Raji (cell line): ENCODE measurements around the gene DPP7.

Source experiments
- POLR2A ChIP-seq: IDR thresholded peaks from 2 replicates; pipeline ENCODE4 v1.6.1; 2011; ENCODE audit warnings: low read depth, low read length, control low read depth; ENCODE audit not compliant: insufficient read depth

DPP7 gene

DNA sequence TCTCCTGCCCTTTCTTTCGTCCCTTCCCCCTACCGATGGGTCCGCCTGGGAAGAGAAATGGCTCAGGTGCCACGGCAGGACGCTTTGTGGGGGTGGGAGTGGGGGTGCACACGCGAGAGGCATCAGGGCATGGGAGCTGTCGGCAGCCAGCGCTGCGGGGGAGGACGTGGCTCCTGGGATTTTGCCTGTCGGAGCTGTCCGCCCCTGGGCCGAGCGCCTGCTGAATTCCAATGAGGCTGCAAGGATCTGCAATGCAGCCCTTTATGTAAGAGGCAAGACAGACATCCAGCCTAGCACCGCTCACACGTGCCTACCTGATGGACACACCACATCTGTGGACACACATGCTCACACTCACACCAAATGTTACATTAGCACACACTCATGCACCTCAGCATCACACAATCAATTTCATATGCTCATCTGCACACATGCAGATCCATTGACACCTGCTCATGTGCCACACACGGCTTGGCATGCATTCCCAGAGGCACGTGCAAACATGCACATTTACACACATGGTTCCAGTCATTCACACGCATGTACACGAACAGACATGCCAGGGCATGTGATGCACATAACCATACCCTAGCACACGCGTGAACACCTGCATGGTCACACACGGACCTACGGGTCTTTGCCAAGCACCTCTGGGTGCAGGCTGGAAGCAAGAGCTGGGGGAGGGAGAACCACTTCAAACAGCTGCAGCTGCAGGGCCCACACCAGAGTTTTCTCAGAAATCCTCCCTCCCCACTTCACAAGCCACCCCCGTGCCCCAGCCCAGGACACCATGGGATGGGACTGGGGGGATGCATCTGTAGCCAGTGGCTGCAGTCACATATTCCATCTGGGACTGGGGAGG, 25.8 kb upstream of the DPP7 start:
- no peak for TF ChIP-seq POLR2A

DNA sequence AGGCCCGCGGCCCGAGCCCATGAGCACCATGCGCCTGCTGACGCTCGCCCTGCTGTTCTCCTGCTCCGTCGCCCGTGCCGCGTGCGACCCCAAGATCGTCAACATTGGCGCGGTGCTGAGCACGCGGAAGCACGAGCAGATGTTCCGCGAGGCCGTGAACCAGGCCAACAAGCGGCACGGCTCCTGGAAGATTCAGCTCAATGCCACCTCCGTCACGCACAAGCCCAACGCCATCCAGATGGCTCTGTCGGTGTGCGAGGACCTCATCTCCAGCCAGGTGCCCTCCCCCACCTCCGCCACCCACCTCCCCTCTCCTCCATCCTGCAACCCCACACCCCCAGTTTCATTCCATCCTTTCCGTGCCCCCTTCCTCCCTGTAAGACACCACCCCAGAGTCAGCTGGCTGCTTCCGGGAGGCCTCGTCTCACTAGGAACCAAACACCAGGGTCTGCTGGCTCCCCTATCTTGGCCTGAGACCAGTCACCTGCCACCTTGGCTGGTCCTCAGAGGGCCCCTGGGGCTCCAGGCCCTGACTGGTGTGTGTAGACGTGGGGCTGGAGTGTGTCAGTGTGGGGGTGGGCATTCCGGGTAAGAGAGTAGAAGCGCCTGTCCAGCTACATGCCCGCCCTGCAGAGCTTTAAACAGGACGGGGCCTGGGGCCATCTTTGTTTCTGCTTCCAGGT, 25.1 kb upstream of the DPP7 start:
- no peak for TF ChIP-seq POLR2A

DNA sequence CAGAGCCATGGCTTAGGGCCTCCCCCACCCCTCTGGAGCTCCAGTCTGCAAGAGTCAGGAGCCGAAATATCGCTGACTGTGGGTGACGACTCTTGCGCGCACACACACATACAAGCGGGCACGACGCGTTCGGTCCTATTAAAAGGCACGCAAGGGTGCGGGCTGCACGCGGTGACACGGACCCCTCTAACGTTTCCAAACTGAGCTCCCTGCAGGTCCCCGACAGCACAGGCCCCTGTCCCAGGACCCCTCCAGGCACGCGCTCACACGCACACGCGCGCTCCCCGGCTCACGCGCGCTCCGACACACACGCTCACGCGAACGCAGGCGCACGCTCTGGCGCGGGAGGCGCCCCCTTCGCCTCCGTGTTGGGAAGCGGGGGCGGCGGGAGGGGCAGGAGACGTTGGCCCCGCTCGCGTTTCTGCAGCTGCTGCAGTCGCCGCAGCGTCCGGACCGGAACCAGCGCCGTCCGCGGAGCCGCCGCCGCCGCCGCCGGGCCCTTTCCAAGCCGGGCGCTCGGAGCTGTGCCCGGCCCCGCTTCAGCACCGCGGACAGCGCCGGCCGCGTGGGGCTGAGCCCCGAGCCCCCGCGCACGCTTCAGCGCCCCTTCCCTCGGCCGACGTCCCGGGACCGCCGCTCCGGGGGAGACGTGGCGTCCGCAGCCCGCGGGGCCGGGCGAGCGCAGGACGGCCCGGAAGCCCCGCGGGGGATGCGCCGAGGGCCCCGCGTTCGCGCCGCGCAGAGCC, 24.4 kb upstream of the DPP7 start, which contains the start of gene GRIN1:
TSS of gene GRIN1 (plus strand) at position 433 of the 746 bp plus-strand sequence. CDS start 333 bp downstream, outside the sequence.
- no peak for TF ChIP-seq POLR2A

DNA sequence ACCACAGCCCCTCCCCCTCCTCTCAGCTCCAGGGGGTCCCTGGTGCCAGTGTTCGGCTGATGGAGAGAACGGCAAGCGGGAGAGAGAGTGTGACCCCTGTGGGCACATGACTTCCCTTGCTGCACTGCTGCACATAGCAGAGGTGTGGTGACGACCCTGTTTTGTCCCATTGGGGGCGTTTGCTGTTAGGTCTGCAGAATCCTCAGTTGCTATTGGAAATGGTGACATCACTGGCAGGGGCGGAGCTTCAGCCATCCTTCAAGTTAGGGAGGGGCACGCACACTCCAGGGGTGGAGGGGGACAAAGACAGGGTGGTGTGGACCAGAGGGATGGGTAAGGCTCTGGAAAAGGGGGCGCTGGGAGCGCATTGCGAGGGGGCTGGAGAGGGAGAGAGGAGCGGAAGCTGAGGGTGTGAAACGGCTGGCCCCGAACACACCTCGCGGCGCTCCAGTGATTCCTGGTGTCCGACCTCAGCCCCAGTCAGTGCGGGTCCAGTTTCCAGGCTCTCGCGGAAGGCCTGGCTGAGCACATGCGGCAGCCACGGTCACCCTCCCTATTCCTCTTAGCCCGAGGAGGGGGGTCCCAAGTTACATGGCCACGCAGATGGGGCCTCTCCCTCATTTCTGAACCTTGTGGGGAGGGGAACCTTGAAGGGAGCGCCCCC, 23.7 kb upstream of the DPP7 start:
- no peak for TF ChIP-seq POLR2A

DNA sequence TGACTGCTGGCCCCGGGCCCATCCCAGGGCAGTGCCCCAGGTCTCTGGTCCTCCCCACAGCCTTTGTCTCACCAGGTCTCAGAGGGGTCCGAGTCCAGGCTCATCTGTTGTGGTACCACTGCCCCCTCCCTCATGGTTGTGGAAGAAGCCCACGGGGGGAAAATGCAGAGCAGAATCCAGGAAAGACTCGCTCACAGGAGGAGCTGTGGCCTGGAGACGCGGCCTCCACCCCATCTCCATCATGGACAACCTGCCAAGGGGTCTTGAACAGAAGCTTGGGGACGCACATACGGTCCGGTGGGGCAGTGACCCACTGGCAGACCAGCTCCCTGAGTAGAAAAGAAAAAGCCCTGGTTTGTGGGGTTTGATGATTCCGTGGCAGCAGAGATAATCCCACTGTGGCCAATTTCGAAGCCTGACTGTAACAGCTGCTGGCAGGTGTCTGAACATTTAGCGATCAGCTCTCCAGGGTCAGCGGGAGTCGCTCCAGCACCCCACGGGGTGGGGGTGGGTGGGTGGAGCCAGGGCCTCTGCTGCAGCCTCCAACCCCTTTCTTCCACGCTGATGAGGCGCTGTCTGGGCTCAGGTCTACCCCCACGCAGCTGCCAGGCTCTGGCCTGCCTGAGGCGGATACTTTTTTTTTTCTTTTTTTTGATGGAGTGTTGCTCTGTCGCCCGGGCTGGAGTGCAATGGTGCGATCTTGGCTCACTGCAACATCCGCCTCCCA, 22.5 kb upstream of the DPP7 start:
- TF ChIP-seq POLR2A = no peak

DNA sequence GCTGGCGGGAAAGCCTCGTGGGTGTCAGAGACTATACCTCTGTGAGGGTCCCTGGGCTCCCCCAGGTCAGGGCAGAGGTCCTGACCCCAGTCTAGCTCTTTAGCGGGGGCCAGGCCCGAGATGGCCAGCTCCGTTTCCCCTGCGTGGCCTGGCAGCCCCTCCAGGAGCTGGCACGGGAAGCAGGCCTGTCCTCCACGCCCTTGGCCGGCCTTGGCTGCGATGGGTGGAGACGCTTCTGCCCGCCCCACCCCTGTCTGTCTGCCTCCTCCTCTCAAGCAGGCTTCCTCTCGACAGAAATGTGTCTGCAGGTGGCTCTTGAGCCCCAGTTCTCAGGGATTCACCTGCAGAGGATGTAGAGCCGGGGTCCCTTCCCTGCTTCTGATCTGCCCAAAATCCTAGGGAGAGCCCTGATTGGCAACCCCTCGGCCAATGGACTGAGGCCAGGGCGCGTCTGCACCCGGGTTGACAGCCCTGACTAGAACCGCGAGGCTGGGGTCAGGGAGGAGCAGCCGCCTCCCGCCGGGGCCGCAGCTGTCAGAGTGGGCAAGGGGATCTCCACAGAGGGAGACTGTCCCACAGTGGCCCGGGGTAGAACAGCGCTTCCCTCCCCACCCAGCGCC, 21.8 kb upstream of the DPP7 start:
- TF ChIP-seq POLR2A = no peak

DNA sequence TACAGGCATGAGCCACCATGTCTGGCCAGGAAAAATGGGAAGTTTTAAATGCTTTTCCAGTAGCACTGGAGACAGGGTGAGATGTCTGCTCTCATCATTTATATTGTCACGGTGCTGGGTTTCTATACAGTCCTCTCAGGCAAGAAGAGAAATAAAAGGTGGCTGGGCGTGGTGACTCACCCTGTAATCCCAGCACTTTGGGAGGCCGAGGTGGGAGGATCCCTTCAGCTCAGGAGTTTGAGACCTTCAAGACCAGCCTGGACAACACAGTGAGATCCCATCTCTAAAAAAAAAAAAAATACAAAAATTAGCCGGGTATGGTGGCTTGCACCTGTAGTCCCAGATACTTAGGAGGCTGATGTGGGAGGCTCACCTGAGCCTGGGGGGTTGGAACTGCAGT, 19.7 kb upstream of the DPP7 start:
- no peak for TF ChIP-seq POLR2A

DNA sequence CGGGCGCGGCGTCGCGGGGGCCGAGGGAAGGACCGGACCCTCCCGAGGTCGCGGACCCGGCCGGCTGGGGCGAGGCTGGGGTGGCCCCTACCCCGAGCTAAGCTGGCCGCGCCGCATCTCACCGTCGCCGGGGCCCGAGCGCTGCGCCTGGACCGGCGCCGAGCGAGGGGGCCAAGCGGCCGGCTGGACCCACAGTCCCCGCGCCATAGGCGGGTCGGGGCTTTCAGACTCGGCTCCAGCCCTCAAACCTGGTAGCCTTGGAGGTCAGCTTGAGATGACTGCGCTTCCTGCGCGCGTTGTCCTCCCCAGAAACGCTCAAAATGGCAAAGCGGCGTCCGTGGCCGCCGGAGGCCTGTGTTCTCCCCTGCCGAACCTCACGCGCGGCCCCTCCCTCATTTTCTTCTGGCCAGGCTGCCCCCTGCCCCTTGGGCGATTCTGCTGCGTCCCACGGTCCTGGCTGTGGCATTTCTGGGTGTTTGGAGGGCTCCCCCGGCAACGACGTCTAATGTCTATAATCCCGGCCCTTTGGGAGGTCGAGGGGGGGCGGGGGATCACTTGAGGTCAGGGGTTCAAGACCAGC, 15.7 kb upstream of the DPP7 start:
- TF ChIP-seq POLR2A = no peak

DNA sequence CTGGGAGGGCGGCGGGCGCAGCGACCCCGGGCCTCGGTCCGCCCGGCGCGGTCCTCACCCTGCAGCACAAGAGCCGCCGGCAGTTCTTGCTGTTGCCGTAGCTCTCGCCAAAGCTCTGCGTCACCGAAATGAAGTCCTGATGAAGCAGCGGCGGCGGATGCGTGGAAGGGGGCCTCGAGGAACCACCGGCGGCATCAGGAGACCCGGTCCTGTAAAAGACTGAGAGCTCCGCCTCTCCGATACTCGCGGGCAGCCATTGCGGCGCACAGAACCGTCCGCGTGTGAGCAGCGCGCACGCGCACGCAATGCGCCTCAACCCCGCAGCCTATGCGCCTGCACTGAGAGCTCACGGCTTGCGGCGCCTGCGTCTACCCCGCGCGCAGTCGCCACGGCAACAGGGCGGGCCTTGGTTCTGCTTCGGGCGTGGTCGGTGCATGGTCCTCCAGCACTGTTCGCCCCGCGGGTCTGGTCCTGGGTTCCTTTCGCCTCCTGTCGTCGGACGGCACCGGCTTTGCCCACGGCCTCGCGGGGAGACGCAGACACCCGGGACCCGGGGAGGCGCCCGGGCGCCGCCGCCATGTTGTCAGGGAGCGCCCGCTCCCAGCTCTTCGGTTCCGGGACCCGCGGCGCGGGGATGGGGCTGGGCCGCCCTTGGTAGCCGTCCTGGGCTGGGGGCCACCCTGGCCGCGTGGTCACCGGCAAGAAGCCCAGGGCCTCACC, 15.1 kb upstream of the DPP7 start:
- TF ChIP-seq POLR2A = peak; percentile 98

DNA sequence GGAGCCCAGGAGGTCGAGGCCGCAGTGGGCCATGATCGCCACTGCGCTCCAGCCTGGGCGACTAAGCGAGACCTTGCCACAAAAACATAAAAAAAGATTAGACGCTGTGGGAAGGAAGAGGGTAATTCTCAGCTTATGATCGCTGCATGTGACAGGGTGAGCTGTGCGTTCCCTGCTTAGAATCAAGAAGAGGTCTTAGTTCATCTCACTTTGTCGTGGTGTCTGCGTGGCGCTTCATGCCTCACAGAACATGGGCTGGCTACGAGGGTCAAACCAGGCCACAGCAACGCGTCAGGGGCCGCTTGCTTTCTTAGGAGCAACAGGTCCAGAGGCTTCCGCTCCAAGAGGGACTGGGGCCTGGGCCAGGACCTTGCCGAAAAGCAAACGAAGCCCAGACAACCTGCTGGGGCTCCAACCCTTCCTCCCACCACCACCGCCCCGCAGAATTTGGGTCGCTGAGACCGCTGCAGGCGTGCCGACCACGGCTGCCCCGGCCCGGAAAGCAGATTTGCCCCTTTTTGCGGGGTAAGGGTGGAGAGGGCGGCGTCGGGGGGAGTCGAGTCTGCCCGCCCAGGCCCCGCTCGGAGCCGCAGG, 14.4 kb upstream of the DPP7 start:
- TF ChIP-seq POLR2A = no peak; the same call in 1 of the 2 replicates

DNA sequence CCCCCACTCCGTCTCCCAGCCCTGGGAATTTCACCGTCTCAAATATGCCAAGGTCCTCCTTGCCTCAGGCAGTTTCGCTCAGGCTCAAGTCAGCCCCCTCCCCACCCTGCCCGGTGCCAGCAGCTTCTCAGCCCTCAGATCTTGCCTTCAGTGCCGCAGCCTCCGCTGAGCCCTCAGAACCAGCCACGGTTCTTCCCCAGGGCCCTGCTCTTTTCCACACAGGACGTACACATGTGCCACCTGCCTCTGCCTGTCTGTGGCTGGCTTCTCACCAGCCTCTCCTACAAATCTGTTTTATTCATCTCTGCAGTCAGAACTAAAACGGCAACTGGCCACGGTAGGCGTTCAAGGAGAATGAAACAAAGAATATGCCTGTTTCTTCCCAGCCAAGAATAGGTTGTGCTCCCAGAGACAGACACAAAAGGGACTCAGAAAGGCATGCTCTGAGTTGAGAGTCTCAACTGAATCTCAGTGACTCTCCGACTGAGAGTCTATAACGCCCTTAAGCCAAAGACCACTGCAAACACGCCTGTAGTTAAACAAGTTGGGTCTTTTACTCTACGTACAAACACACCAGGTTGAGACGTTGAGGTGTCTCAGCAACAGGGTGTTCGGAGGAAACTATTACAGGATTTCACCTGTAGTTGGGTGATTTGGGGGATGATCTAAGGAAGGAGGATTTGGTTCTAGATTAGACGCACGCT, 13.8 kb upstream of the DPP7 start:
- TF ChIP-seq POLR2A = no peak; the same call in 1 of the 2 replicates
